Prostate gland (tissue), 2 donors: ENCODE results near the gene PCDHB12.
"Not testable (repeated sequence)": the region's sequence is repeated elsewhere in the genome, so short reads cannot be mapped to it uniquely, and the experiment has no call there.

Source experiments
- CTCF ChIP-seq, 4 experiments: fragments of 200-600 bp in 2 of 4; fragments of 450-650 bp in 2 of 4; sonication (generic) in 2 of 4; IDR thresholded peaks; 1 replicate in 3 of 4; 2 replicates in 1 of 4; pipeline ENCODE4 v1.5.1; 2016 to 2019; ENCODE audit warnings: antibody characterized with exemption in 4 of 4, mild to moderate bottlenecking in 2 of 4, moderate library complexity in 2 of 4
- POLR2A ChIP-seq: fragments of 450-650 bp; IDR thresholded peaks from one replicate; pipeline ENCODE4 v1.6.1; 2016; ENCODE audit warnings: antibody characterized with exemption, mild to moderate bottlenecking
- POLR2AphosphoS5 ChIP-seq: sonication (generic); formaldehyde crosslinking; IDR thresholded peaks from one replicate; pipeline ENCODE4 v1.6.1; 2017; ENCODE audit warnings: antibody characterized with exemption

- TF ChIP-seq CTCF (IDR thresholded peaks at IDR 0.05); POLR2AphosphoS5; POLR2A: not testable (repeated sequence)
Measured at GRCh38 chr5:141215504-141215903, 7.0 kb downstream of the PCDHB12 start.
